ENCODE data around the gene FRS3. TPM values are rescaled to one million over a fixed set of nuclear protein-coding genes. Genes with fewer than 3 reads are reported as not detected.
A peak's percentile ranks its signal among the peaks of the same experiment; 100 is the strongest.
"Not testable (repeated sequence)": the region's sequence is repeated elsewhere in the genome, so short reads cannot be mapped to it uniquely, and the experiment has no call there.

The FRS3 gene, protein sequence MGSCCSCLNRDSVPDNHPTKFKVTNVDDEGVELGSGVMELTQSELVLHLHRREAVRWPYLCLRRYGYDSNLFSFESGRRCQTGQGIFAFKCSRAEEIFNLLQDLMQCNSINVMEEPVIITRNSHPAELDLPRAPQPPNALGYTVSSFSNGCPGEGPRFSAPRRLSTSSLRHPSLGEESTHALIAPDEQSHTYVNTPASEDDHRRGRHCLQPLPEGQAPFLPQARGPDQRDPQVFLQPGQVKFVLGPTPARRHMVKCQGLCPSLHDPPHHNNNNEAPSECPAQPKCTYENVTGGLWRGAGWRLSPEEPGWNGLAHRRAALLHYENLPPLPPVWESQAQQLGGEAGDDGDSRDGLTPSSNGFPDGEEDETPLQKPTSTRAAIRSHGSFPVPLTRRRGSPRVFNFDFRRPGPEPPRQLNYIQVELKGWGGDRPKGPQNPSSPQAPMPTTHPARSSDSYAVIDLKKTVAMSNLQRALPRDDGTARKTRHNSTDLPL
- 1.6 and 3.4 TPM in 2 replicates for total RNA-seq

DNA sequence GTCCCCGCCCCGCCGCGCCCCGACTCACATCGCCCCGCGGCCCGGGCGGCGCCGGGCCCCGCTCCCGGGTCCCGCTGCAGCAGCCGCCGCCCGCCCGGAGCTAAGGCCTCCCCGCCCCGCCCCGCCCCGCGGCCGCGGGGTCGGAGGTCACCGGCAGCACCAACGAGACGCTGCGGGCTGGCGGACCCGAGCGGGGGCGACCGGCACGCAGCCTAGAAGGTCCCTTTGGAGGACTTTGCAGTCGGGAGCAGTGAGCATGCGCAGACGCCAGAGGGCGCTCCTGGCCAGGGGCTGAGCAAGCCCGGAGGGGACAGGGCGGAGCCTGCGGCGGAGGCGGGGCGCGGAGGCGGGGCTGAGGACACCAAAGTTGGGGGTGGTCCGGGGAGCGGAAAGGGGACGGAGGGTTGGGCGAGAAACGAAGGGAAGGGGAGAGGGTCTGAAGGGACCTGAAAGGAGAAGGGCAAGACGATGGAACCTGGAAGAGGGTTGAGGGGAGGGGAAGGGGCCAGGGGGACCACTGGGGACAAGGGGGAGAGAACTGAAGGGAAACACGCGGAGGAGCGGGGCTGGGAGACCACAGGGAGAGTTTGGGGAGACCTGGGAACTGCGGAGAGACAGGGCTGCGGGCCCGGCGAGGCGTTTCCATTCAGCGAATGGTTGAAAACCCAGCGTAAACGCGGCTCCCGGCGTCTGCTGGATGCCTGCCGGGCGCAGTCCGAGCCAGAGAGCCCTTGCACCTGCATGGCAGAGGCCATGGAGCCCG is at the start of gene FRS3:
FRS3 (minus strand) TSS at position 113 of the 763 bp plus-strand sequence. CDS start 2,913 bp downstream, outside the sequence.
- DNase-seq (ENCODE audit: extremely low read depth, low read depth, low spot score), result peak; percentile 45

DNA sequence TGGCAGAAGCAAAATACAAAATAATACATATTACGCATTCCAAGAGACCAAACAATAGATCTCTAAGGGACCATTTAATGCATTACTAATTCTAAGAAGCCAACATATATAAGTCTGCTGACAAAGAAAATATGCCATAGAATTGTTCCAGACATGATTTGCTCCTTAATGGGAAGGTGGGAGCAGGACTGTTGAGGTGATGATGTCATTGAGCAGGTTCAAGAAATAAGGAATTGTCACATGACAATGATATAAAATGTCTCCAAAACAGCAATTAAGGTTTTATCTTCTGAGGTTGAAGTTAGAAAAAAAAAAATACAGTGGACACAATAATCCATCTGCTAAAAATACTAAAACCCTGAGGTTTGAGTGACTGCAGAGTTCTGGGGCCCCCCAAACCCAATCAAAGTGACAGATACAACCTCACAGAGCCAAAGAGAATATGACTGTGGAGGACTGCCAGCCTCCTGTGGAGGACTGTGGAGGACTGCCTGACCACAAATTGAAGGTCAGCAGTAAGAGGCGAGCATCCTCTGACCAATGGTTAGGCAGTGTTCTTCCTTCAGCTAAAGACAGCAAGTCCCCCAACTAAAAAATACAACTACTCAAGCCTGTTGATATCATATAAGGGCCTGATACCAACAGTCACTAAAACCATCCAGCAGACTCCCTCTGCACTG is 46.8 kb upstream of the FRS3 start:
- no peak for DNase-seq (ENCODE audit: extremely low read depth, low read depth, low spot score)

DNA sequence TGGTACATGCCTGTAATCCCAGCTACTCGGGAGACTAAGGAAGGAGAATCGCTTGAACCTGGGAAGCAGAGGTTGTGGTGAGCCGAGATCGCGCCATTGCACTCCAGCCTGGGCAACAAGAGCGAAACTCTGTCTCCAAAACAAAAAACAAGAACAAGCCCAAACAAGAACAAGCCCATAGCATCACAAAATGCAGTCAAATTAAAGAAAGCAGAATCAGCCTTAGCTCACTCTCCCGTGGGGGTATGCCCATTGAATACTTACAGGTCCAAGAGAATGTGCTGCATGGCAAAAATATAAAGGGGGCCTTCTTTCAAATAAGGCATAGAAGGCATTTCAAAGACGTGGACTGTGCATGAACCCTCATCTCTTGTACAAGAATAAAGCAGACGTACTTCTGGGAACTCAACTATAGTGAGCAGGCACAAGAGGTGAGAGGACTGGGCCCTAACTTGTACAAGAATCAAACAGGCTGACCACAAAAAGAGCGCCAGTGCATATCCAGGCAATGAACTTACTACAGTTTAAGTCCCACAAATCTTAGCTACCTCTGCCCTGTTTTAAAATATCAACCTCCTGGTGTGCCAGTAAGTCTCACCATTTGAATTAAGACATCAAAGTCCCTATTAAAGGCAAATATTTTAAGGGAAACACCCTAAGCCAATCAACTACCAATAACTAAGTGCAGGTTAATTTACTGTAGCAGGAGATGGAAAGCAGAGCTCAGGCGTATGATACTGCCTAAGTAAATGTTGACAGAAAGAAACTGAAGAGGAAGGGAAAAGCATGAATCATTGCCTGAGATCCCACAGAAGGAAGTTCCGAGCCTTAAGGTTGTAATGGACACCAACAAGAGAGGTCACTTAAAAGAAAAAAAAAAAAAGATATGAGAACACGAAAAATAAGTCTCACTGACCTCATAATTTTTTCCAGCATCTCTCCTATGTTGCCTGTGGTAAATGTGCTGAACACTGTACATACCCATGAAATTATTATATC is 45.2 kb upstream of the FRS3 start:
- DNase-seq (ENCODE audit: extremely low read depth, low read depth, low spot score), result peak; percentile 55

DNA sequence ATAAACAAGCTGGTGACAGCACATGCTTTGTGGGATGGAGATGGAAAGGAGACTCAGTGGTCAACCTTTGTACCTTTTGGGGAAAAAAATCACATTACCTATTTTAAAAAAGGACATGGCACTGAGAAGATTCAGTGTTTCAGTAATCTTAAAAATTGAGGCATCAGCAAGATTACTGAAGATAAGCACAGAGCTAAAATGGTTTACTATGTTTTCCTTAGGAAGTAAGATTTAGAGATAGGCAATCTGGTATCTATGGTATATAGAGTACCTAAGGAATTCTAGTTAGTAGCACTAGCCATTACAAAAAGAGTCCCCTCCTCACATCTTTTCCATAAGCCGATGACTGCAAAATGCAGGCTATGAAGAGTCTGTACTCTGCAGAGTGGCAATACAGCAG is 43.5 kb upstream of the FRS3 start:
- DNase-seq (ENCODE audit: extremely low read depth, low read depth, low spot score), result no peak

DNA sequence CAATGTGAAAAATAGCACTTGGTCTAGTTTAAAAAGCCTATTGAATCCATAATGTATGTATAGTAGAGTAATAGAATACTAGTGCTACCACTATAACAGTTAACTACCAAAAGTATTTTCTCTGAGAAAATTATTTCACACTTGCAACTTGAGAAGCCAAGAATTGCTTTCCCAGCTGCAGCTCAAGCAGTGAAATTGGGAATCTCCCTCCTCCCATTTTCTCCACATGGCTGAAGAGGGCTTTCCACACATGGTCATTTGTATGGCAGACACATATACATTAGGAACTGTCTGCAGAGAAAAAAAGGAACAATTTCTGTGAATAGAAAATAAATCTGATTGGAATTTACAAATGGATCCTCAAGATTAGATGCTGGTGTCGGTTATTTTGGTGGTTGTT is 42.3 kb upstream of the FRS3 start:
- no peak for DNase-seq (ENCODE audit: extremely low read depth, low read depth, low spot score)

DNA sequence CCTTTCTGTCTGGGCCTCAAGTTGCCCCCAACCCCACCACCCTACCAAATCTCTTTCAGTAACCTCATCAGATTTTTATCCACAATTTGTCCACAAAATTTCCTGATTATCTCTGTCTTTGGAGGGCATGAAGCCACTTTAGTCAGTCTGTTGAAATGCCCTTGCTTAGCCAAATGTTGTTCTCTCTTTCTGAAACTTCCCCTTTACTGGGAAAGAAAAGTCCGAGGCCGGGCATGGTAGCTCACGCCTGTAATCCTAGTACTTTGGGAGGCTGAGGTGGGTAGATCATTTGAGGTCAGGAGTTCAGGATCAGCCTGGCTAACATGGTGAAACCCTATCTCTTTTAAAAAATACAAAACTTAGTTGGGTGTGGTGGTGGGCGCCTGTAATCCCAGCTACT is 41.6 kb upstream of the FRS3 start:
- no peak for DNase-seq (ENCODE audit: extremely low read depth, low read depth, low spot score)

DNA sequence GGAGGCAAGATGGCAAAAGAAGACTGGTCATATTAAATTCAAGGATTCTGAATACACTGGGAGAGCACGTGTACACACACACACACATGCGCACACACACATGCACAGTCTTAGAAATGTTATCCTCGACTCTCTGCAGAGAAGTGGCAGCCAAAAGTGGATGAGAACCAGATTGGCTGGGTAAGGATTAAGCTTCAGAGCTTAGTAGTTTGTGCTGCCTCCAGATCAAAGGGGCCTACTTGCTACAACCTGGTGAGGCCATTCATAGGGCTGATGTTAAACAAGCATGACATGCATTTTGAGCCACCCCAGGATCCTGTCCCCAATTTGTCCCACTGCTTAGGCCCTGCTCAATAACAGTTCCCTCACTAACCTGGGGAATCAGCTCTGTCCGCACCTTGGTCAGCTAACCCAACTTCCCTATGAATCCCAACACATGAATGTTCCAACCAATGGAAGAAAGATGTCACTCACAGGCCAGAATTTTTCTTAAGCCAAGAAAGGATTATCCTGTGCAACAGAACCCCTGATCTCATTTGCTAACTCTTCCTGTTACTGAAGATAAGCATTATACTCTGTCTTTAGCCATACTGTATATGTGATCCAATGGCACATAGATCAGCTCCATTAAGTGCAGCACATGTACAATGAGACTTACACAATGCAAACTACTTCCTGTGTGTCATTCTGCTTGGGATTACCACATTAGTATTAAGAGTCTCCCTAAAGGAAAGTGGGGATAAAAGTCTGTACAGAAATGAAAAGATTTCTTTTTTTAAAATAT is 38.8 kb upstream of the FRS3 start:
- DNase-seq (ENCODE audit: extremely low read depth, low read depth, low spot score), result no peak

DNA sequence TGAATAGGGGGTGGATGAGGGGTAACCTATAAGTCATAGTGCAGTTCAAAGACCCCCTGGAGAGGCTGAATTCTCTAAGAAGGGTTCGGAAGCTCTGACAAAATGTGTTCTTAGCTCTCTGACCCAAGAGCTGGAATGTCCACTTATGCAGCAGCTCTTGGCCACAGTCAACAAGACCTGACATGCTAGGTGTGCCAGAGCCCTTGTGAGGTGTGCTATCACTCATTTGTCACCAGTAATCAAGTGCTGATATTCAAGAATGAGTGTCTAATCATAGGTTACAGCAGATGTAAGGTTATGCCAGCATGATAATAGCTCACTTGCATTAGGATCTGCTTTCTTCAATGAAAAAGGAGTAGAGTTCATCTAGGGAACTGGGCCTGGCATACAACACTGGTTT is 35.9 kb upstream of the FRS3 start:
- no peak for DNase-seq (ENCODE audit: extremely low read depth, low read depth, low spot score)

DNA sequence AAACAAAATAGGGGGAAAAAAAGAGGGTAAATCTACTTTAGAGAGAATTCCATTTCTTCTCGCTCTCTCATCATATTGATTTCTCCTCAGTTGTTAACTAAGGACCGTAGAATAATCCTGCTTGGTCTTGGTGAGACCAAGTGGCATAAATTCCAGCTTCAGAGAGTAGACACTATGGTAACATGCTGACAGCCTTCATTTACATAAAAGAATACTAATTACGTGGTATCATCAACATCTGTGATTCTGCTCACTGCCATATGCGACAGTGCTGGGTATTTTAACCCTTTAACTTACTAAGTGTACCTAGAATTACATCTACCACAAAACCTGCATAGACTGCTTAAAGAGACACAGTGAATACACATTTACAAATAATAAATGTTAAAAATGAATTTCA is 34.9 kb upstream of the FRS3 start:
- DNase-seq (ENCODE audit: extremely low read depth, low read depth, low spot score), result no peak

DNA sequence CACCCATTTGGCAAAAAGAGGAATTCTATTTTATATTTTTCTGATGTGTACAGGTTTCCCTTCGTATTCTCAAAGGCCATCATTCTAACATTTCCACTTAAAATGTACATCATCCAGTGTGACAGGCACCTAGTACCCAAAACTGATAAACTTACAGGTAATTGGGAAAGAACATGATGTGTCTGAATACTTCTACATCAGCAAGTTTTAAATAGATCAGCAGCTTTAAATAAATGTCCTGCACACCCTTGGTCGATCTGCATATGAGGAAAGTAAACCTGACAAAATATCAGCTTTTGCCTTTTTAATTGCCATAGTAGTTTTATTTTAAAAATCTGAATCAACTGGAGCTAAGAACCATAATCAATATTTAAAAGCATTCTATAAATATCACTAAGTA is 34.3 kb upstream of the FRS3 start:
- DNase-seq (ENCODE audit: extremely low read depth, low read depth, low spot score), result no peak

DNA sequence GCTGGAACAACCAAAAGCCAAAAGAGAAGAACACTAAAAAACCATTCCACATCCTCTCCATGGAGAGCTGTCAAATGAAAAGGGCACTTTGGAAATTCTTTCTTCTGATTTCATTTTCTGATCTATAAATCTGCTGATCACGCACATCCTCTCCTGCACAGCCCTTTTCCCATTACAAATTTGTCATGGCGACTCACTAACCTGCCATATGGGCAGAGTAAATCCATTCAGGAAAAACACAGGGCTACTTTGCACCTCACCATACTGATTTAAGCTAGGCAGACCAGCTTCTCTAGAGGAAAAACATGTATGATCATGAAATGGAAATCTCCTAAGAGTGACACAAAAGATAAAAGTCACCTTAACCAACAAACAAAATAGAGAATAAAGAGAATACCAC is 33.8 kb upstream of the FRS3 start:
- no peak for DNase-seq (ENCODE audit: extremely low read depth, low read depth, low spot score)

DNA sequence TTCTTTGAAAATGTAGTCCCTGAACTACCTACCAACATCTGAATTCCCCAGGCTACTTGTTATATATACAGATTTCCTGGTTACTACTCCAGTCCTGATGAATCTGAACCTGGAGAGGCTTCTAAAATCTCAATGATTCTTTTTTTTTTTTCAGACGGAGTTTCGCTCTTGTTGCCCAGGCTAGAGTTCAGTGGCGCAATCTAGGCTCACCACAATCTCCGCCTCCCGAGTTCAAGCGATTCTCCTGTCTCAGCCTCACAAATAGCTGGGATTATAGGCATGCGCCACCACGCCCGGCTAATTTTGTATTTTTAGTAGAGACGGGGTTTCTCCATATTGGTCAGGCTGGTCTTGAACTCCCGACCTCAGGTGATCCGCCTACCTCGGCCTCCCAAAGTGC is 32.2 kb upstream of the FRS3 start:
- DNase-seq (ENCODE audit: extremely low read depth, low read depth, low spot score), result not testable (repeated sequence)

DNA sequence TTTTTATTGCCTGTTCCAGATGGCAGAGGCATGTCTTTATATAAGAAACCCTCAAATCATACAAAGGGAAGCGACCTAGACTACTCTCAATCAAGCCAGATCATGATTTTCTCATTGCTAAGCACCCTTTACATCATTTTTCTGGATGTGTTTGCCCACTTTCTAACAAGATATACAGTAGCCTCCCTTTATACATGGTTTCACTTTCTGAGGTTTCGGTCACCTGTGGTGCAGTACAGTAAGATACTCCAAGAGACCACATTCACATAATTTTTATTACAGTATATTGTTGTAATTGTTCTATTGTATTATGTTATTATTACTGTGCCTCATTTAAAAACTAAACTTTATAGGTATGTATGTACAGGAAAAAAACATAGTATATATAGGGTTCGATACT is 31.4 kb upstream of the FRS3 start:
- DNase-seq (ENCODE audit: extremely low read depth, low read depth, low spot score), result no peak

DNA sequence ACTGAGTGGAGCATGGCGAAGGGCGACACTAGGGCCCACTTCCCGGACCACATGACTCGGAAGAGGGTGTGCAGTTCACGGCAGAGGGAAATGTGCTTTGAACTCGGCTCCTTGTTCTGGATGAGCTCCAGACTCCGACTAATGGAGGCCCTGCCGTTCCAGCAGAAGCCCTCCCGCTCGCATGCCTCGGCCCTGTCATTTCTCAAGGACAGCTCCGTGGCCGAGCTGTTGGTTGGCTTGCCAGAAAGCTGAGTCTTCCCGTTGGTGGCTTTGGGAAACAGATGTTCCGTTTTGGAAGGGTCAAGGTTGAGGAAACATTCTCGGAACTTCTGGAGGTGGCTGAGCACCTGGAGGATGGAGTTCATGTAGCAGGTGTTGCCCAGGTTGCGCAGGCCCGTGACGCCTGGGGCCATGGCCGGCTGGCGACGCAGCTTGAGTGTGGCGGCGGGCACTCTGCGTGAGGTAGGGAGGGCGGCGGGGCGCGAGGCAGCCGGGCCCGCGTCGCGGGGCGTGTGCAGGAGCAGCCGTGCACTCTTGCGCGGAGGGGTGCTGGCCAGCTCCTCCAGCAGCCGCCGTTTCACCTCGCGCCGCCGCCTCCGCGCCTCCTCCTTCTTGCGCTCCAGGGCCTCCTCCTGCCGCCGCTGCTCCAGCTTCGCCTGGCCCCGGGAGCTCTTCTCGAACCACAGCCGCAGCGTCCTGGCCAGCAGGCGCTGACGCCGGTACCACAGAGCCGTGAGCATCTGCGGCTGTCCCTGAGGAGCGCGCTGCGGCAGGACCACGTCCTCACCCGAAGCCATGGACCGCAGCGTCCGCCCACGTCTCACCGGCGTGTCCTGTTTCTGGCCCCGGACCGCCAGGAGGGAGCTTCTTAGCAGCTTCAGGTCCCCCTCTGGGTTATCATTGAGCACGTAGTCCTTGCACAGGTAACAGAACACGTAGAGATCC is 26.4 kb upstream of the FRS3 start:
- no peak for DNase-seq (ENCODE audit: extremely low read depth, low read depth, low spot score)

DNA sequence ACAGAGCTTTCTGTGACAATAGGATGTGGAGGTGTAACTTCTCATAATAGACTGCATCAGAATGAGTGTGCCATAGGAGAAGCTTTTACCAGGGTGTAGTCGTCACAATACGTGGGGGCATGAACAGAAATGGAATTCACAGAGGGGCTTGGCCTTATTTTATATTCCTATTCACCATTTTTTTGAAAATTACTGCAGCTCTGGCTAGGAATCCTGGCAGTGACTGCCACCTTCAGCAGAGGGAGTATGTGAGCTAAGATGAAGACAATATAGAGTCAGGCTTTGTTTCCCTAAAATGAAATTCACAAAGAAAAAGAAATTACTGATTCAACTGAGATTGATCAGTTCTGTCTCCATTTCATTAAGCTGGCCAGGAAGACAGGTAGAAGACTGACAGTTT is 21.7 kb upstream of the FRS3 start:
- no peak for DNase-seq (ENCODE audit: extremely low read depth, low read depth, low spot score)

DNA sequence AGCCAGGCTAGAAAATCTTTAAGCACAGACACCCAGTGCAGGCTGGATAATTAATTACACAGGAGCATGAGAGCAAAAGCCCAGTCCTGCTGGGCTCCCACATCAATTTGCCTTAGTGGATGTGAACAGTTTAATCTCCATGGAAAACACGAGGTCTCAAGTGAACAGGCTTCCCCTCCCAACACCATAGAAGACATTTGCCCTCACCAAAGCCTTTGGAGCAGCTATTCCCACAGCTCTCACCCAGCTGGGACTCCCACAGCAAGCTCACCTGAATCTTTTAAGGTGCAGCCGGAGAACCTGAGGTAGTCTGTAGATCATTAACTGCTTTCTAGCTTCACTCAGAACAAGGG is 19.8 kb upstream of the FRS3 start:
- DNase-seq (ENCODE audit: extremely low read depth, low read depth, low spot score), result no peak

DNA sequence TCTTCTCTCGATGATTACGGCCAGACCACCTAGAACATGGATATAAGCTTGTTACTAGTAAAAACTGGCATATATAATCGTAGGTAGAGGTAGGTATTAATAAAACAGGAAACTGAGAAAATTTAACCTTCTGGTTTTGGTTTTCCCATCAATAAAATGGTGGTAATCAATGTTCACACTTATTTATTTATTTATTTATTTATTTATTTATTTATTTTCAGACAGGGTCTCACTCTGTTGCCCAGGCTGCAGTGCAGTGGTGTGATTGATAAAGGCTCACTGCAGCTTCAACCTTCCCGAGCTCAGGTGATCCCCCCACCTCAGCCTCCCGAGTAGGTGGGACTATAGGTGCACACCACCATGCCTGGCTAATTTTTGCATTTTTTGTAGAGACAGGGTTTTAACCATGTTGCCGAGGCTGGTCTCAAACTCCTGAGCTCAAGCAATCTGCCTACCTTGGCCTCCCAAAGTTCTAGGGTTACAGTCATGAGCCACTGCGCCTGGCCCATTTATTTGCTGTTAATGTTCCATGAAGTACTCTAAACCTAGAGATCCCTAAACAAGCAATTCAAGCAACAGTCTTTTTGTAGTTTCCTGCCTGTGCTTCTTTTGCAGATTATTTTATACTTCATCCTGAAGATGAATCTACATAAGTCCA is 19.3 kb upstream of the FRS3 start:
- DNase-seq (ENCODE audit: extremely low read depth, low read depth, low spot score), result no peak

DNA sequence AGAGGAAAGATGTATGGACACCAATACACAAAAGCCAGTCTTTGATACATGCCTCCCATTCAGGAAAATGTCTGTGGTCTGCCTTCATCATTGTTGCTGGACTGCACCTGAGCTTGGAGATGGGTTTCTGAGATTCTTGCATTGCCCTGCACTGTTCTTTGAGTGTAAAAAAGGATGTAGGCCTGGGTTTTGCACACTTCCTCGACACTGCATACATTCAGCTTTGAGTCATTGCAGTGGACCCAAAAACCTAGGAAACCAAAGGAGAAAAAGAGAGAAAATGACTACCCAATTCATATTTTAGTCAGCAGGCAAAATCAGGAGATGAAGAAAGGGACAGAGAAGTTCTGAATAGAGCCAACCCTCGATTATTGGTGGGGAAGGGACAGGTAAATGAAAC is 16.8 kb upstream of the FRS3 start:
- DNase-seq (ENCODE audit: extremely low read depth, low read depth, low spot score), result no peak

Measured in glomerular endothelial cell (primary cell).